ENCODE data around the gene VAMP5.

- TF ChIP-seq JUN (IDR thresholded peaks at IDR 0.05; ENCODE audit: low read depth, low read length) (no peak), CTCF (IDR thresholded peaks at IDR 0.05; ENCODE audit: control extremely low read depth in 1 of 3, insufficient read depth in 1 of 3, low read depth in 1 of 3, low read length in 3 of 3) (no peak), ZNF274 (IDR thresholded peaks at IDR 0.05; ENCODE audit: borderline replicate concordance, extremely low read depth, low read length) (no peak)
These were observed 39.8 kb downstream of the VAMP5 start for GRCh38 chr2:85623991-85624390.

Measured in H1 (cell line).